HL-60 (cell line): ENCODE results near the gene PLA2G7.

ENCODE experiments used
- CTCF ChIP-seq: IDR thresholded peaks from one replicate; pipeline ENCODE4 v1.5.1; 2011; ENCODE audit warnings: low read length, control low read depth, inconsistent platforms; ENCODE audit not compliant: insufficient read depth
- GABPA ChIP-seq: IDR thresholded peaks from 2 replicates; pipeline ENCODE4 v1.6.1; 2012; ENCODE audit warnings: low read depth
- POLR2AphosphoS5 ChIP-seq: IDR thresholded peaks from 2 replicates; pipeline ENCODE4 v1.6.1; 2012; ENCODE audit warnings: low read depth
- TF ChIP-seq, protein P1 (sequence below): IDR thresholded peaks from 2 replicates; pipeline ENCODE4 v1.6.1; 2012; ENCODE audit warnings: low read depth; ENCODE audit not compliant: insufficient replicate concordance

- TF ChIP-seq, protein P1, sequence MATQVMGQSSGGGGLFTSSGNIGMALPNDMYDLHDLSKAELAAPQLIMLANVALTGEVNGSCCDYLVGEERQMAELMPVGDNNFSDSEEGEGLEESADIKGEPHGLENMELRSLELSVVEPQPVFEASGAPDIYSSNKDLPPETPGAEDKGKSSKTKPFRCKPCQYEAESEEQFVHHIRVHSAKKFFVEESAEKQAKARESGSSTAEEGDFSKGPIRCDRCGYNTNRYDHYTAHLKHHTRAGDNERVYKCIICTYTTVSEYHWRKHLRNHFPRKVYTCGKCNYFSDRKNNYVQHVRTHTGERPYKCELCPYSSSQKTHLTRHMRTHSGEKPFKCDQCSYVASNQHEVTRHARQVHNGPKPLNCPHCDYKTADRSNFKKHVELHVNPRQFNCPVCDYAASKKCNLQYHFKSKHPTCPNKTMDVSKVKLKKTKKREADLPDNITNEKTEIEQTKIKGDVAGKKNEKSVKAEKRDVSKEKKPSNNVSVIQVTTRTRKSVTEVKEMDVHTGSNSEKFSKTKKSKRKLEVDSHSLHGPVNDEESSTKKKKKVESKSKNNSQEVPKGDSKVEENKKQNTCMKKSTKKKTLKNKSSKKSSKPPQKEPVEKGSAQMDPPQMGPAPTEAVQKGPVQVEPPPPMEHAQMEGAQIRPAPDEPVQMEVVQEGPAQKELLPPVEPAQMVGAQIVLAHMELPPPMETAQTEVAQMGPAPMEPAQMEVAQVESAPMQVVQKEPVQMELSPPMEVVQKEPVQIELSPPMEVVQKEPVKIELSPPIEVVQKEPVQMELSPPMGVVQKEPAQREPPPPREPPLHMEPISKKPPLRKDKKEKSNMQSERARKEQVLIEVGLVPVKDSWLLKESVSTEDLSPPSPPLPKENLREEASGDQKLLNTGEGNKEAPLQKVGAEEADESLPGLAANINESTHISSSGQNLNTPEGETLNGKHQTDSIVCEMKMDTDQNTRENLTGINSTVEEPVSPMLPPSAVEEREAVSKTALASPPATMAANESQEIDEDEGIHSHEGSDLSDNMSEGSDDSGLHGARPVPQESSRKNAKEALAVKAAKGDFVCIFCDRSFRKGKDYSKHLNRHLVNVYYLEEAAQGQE = no peak
- no peak for TF ChIP-seq CTCF
- TF ChIP-seq GABPA = no peak
- TF ChIP-seq POLR2AphosphoS5 = no peak
Measured at GRCh38 chr6:46706464-46706863, 28.7 kb downstream of the PLA2G7 start.
